ENCODE results near the gene ANKRD7. TPM values are rescaled to one million over a fixed set of nuclear protein-coding genes. Genes with fewer than 3 reads are reported as not detected.

Gene ANKRD7
- total RNA-seq (2022; extraction: Qiagen RNA extraction): 0.05 to 0.21 TPM (median 0.13 TPM) in 4 of 5 replicates, not detected in the other

DNA sequence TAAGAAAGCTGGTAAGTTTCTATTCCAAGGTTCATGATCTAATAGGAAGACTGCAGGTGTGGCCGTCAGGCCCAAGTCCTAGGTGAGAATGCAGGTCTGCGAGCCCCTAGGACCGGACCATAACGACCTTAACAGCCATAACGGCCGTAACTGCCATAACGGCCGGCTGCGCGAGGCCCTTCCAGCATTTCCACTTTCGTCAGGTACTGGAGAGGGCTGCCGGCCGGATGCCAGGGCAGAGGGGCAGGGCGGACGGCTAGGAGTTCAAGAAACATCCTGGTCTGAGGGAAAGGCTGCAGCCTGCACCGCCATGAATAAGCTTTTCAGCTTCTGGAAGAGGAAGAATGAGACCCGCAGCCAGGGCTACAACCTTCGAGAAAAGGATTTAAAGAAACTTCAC is at the start of gene ANKRD7:
Gene ANKRD7, plus strand, starts transcription at position 184 of the 400 bp plus-strand sequence. Its CDS starts 127 bp downstream, at position 311.

GRCh38 chr7:118183786-118184564 is 40.5 kb upstream of the ANKRD7 start, which contains the start of gene LSM8:
Gene LSM8 (plus strand): TSS chr7:118184164. CDS start chr7:118184224, 60 bp downstream.

Other genes starting within 250 kb of the ANKRD7 start
- gene LSM8, start 40.5 kb upstream of the ANKRD7 start, total RNA-seq (2022; extraction: Qiagen RNA extraction): 36.2 to 48.9 TPM (median 41.5 TPM) in 5 replicates

All from A549 treated with AZD2906 at 1 μM for 4 hours (cell line).